HG03575 (cell line): Measurements from ENCODE around the gene PPCS.

Source experiments
- ATAC-seq: cut with Tn5 transposase; IDR thresholded peaks from one replicate; pipeline ENCODE4 v1.9.1; 2021; ENCODE audit not compliant: unreplicated experiment, insufficient number of reproducible peaks, low FRiP score; ENCODE audit errors: extremely low read depth

The PPCS gene

GRCh38 chr1:42456010-42456753 is at the start of gene PPCS, which contains the start of gene ZMYND12:
Gene PPCS, plus strand, starts transcription at chr1:42456543. Its CDS starts 23 bp downstream, at chr1:42456566.
Gene ZMYND12, minus strand, starts transcription at chr1:42456022. Its CDS starts 25 bp downstream, at chr1:42455997.
- no peak for ATAC-seq

- ATAC-seq = no peak
These were observed 41.5 kb upstream of the PPCS start for GRCh38 chr1:42414551-42415496.

- no peak for ATAC-seq
These were observed 39.2 kb upstream of the PPCS start for GRCh38 chr1:42417166-42417565.

- ATAC-seq = no peak
These were observed 37.8 kb upstream of the PPCS start for GRCh38 chr1:42418516-42418915.

- ATAC-seq = no peak
These were observed 37.1 kb upstream of the PPCS start for GRCh38 chr1:42419126-42419821.

GRCh38 chr1:42420121-42420520 is 36.2 kb upstream of the PPCS start:
- ATAC-seq = no peak

GRCh38 chr1:42420911-42421585 is 35.3 kb upstream of the PPCS start:
- ATAC-seq = no peak

GRCh38 chr1:42422737-42423136 is 33.6 kb upstream of the PPCS start:
- ATAC-seq = no peak

- no peak for ATAC-seq
These were observed 32.7 kb upstream of the PPCS start for GRCh38 chr1:42423681-42424080.

GRCh38 chr1:42424201-42424600 is 32.1 kb upstream of the PPCS start:
- no peak for ATAC-seq

- no peak for ATAC-seq
These were observed 29.1 kb upstream of the PPCS start for GRCh38 chr1:42427240-42427639.

- no peak for ATAC-seq
These were observed 26.7 kb upstream of the PPCS start for GRCh38 chr1:42429603-42430002.

GRCh38 chr1:42430286-42431135 is 25.8 kb upstream of the PPCS start:
- no peak for ATAC-seq

- no peak for ATAC-seq
These were observed 24.8 kb upstream of the PPCS start for GRCh38 chr1:42431514-42431913.

GRCh38 chr1:42432714-42433113 is 23.6 kb upstream of the PPCS start:
- no peak for ATAC-seq

- no peak for ATAC-seq
These were observed 23.0 kb upstream of the PPCS start for GRCh38 chr1:42433369-42433768.

GRCh38 chr1:42434340-42434739 is 22.0 kb upstream of the PPCS start:
- no peak for ATAC-seq

GRCh38 chr1:42439940-42440339 is 16.4 kb upstream of the PPCS start:
- no peak for ATAC-seq
